Choroid plexus epithelial cell (primary cell): ENCODE measurements around the gene NFATC2IP.

Experiments used
- DNase-seq: peaks from one replicate; pipeline ENCODE4 v3.0.0-alpha.2; 2010; ENCODE audit warnings: low read depth
- H3K4me3 ChIP-seq: 2 replicates; pipeline ENCODE4 v1.5.1; 2011; ENCODE audit warnings: low read depth, mild to moderate bottlenecking, control low read depth, low read length, moderate library complexity
- CTCF ChIP-seq: conservative IDR thresholded peaks from 2 replicates; pipeline ENCODE4 v1.5.1; 2011; ENCODE audit warnings: low read depth, mild to moderate bottlenecking, control low read depth, inconsistent platforms, low read length, moderate library complexity

The NFATC2IP gene

GRCh38 chr16:29011851-29012250 lies 61.1 kb downstream of the NFATC2IP start:
- DNase-seq: no peak
- H3K4me3 ChIP-seq: no peak overlapping the region
- no peak for TF ChIP-seq CTCF

- DNase-seq: peak; percentile 15
- no peak overlapping the region for H3K4me3 ChIP-seq
- no peak for TF ChIP-seq CTCF
Measured at GRCh38 chr16:29012913-29013553, 62.3 kb downstream of the NFATC2IP start.

GRCh38 chr16:29014561-29015069 lies 63.9 kb downstream of the NFATC2IP start:
- H3K4me3 ChIP-seq: no peak overlapping the region
- no peak for DNase-seq
- no peak for TF ChIP-seq CTCF
